KOPT-K1 (cell line): ENCODE measurements around the gene BRI3BP.
A peak's percentile ranks its signal among the peaks of the same experiment; 100 is the strongest.
"Not testable (repeated sequence)": the region's sequence is repeated elsewhere in the genome, so short reads cannot be mapped to it uniquely, and the experiment has no call there.

Experiments used
- H3K27ac ChIP-seq: fragments of 200-600 bp; sonication (generic); 2 replicates; pipeline ENCODE4 v1.5.1; 2016; ENCODE audit warnings: antibody characterized with exemption, mild to moderate bottlenecking, low read depth, low read length; ENCODE audit not compliant: poor library complexity, severe bottlenecking
- H3K36me3 ChIP-seq: fragments of 200-600 bp; sonication (generic); 2 replicates; pipeline ENCODE4 v1.5.1; 2017; ENCODE audit warnings: antibody characterized with exemption, mild to moderate bottlenecking, low read length, moderate library complexity; ENCODE audit not compliant: insufficient read depth
- H3K9me3 ChIP-seq: fragments of 200-600 bp; sonication (generic); 2 replicates; pipeline ENCODE4 v1.5.1; 2017; ENCODE audit warnings: antibody characterized with exemption, low read length, mild to moderate bottlenecking; ENCODE audit not compliant: insufficient read depth, poor library complexity, severe bottlenecking

Gene BRI3BP

DNA sequence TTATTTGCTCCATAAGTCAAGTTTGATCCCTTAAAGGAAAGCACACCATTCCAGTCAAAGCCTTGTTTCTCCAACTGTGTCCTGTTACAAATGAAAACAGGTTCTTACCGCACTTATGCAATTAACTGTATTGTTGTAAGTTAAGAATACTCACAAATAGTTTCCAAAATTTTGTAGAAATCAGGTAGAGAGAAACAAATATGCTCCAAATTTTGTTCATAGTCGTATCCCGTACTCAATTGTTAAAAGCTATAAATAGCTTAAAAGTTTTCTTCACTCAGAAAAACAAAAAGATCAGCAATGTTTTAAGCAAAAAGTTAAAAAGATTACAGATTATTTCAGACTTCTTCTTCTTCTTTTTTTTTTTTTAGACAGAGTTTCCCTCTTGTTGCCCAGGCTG is 67.8 kb downstream of the BRI3BP start:
- peaks cover 6% of the 10 kb centered on the region for H3K9me3 ChIP-seq

DNA sequence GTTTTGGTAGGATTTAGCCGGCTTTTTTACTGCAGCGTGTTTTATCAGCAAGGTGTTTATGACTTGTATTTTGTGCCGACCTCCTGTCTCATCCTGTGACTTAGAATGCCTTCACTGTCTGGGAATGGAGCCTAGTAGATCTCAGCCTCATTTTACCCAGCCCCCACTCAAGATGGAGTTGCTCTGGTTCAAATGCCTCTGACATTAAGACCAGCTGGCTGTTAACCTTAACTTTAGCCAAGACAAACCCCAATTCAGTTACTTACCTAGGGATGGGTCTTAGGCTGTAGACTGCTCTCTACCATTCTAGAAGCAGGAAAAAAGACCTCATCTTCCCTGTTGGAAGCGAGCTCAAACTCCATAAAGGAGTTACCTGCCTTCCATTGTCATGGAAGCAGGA is 70.1 kb downstream of the BRI3BP start:
- not testable (repeated sequence) for H3K27ac ChIP-seq, H3K9me3 ChIP-seq, H3K36me3 ChIP-seq

More for the DNA sequence above, 67.8 kb downstream of the BRI3BP start:
- Histone ChIP-seq H3K27ac (no peak overlapping the region), H3K36me3 (no peaks in the 10 kb centered on the region)

DNA sequence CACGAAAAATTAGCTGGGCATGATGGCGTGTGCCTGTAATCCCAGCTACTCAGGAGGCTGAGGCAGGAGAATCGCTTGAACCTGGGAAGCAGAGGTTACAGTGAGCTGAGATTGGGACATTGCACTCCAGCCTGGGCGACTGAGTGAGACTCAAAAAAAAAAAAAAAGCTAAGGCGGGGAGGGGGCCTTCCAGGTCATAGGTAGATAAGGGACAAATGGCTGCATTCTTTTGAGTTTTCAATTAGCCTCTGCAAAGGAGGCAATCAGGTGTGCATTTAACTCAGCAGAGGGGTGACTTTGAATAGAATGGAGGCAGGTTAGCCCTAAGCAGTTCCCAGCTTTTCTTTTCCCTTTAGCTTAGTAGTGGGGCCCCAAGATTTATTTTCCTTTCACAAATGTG is 71.0 kb downstream of the BRI3BP start:
- Histone ChIP-seq H3K27ac (no peak overlapping the region), H3K9me3 (peaks cover 6% of the 10 kb centered on the region)

GRCh38 chr12:125065021-125065918 is 71.8 kb downstream of the BRI3BP start, which contains the start of gene AACS:
TSS of gene AACS (plus strand) at chr12:125065435. CDS start at chr12:125065585, 150 bp downstream.
- Histone ChIP-seq H3K36me3 (peaks cover 2% of the 10 kb centered on the region; the same call in 1 of the 2 replicates), H3K9me3 (peaks cover 6% of the 10 kb centered on the region), H3K27ac (peak within 1 kb of the TSS; percentile 50)

More for the DNA sequence above, 71.0 kb downstream of the BRI3BP start:
- H3K36me3 ChIP-seq: no peaks in the 10 kb centered on the region; the same call in 1 of the 2 replicates

GRCh38 chr12:125065919-125066570 is 72.6 kb downstream of the BRI3BP start:
- Histone ChIP-seq H3K9me3 (peaks cover 2% of the 10 kb centered on the region), H3K27ac (peak overlapping the region; percentile 50), H3K36me3 (peaks cover 8% of the 10 kb centered on the region; the same call in 1 of the 2 replicates)

DNA sequence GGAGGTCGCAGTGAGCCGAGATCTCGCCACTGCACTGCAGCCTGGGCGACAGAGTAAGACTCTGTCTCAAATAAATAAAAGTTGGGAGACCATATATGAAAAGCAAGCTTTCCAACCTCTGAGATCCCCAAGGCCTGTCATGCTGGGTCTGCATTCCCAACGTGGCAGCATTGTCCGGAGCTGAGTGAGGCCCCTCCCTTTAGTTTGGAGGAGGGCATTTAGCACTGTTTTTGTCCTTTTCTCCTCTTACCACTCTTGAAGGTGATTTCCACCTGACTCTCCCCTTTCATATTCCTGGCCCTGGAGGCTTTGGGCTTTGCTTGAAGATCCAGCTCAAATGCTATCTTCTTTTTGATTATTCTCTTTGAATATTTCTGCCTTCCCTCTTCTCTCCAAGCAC is 74.9 kb downstream of the BRI3BP start:
- Histone ChIP-seq H3K36me3 (peaks cover 8% of the 10 kb centered on the region; the same call in 1 of the 2 replicates), H3K9me3 (no peaks in the 10 kb centered on the region), H3K27ac (no peak overlapping the region)

DNA sequence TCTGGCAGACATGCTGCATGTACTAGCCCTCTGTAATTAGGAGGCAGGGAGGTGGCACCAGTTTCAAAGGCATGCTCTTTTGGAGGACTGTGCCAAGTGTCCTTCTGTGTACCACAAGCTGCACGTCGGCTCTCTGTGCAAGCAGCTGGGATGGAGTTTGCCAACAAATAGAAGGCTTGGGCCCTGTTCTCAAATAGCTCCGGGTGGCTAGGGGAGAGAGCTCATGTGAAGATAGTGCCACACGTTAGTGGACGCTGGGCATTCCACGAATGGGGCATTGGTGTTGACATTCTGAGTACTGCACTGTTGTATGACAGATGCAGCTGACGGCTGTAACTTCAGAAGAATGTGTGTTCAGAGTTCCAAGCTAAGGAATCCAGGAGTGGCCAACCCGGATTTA is 76.2 kb downstream of the BRI3BP start:
- Histone ChIP-seq H3K27ac (no peak overlapping the region), H3K9me3 (no peaks in the 10 kb centered on the region), H3K36me3 (peaks cover 8% of the 10 kb centered on the region; the same call in 1 of the 2 replicates)

DNA sequence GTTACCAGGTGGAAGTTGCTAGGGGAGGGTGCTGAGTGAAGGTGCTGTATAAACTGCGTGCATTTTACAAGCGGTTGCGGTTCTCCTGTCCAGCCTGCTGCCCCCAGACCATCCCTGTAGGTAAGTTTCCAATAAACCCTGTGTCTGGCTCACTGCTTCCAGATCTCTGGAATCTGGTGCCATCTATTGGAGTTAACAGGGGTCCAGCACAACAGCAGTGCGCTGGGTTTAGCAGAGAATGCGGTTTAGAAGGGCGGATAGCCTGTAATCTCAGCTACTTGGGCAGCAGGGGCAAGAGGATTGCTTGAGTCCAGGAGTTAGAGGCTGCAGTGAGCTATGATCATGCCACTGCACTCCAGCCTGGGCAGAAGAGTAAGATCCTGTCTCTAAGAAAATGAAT is 76.7 kb downstream of the BRI3BP start:
- Histone ChIP-seq H3K36me3 (peaks cover 8% of the 10 kb centered on the region; the same call in 1 of the 2 replicates), H3K27ac (no peak overlapping the region), H3K9me3 (no peaks in the 10 kb centered on the region)

DNA sequence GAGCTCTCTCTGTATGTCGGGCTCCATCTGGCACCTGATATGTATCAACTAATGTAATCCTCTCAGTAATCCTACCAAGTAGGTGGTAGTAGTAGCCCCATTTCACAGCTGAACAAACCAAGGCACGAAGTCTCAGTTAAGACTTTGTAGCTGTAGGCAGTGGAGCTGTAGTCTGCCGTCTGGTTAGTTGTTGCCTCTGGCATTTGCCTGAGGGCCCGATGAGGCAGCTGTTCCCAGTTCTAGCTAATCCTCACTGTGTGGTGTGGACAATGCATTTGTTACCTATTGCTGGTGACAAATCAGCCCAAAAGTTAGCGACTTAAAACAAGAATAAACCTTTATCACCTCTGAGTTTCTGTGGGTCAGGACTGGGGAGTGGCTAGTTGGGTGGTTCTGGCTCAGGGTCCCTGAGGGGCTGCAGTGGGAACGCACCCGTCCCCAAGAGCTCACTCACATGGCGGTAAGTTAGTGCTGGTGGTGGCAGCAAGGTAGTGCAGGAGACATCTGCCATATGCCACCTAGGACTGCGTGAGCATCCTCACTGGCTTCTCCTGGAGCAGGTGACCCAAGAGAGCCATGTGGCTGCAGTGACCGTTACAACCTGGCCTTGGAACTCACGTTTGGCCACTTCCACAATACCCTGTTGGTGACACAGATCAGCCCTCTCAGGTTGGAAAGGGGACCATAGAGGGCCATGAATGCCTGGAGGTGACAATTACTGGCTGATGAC is 77.4 kb downstream of the BRI3BP start:
- H3K27ac ChIP-seq: no peak overlapping the region
- no peaks in the 10 kb centered on the region for H3K9me3 ChIP-seq
- peaks cover 9% of the 10 kb centered on the region for H3K36me3 ChIP-seq

- no peak overlapping the region for H3K27ac ChIP-seq
- no peaks in the 10 kb centered on the region for H3K9me3 ChIP-seq
- peaks cover 16% of the 10 kb centered on the region for H3K36me3 ChIP-seq
These were observed 78.0 kb downstream of the BRI3BP start for GRCh38 chr12:125071456-125071855.

DNA sequence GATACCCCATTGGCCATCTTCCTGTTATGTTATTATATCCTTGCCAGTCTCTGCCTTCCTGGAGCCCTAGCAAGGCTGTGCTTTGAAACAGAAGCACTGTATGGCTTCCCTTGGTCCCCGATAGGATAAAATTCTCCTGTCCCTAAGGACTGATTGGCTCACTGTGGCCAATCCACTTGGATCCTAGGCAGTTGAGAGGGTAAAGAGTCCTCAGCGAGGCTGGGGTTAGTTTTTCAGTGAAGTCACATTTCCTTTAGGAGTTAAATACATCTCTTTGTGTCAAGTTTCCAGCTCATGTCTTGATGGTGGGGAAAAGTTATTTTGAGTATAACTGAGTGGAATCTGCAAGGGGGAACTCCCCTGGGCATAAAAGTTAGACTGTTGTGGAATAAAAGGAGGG is 79.1 kb downstream of the BRI3BP start:
- Histone ChIP-seq H3K36me3 (peaks cover 26% of the 10 kb centered on the region), H3K27ac (no peak overlapping the region), H3K9me3 (no peaks in the 10 kb centered on the region)

GRCh38 chr12:125074294-125074693 is 80.8 kb downstream of the BRI3BP start:
- peaks cover 41% of the 10 kb centered on the region for H3K36me3 ChIP-seq
- H3K9me3 ChIP-seq, H3K27ac ChIP-seq: not testable (repeated sequence)

DNA sequence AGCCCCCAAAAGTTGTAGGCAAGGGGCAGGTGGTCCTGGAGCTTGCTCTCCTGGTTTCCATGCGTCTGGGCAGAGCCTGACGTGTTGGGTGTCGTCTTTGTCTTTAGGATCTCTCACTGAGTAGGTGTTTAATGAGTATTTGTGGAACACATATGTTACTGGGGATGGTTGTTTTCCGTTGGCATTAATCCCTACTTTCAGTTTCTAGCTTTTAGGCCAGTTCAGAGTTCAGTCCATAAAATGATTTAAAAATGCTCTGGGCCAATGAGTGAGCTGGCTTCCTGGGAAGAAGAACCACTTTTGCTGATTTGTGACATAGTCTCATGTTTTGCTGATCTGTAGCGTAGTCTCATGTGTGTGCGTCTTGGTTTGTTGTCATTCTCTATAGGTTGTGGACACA is 82.7 kb downstream of the BRI3BP start:
- H3K9me3 ChIP-seq: no peaks in the 10 kb centered on the region
- peaks cover 46% of the 10 kb centered on the region for H3K36me3 ChIP-seq

GRCh38 chr12:125079084-125079483 is 85.6 kb downstream of the BRI3BP start:
- no peaks in the 10 kb centered on the region for H3K9me3 ChIP-seq
- peaks cover 51% of the 10 kb centered on the region for H3K36me3 ChIP-seq
- no peak overlapping the region for H3K27ac ChIP-seq

More for the DNA sequence above, 82.7 kb downstream of the BRI3BP start:
- no peak overlapping the region for H3K27ac ChIP-seq
